Stimulated activated CD4-positive, alpha-beta T cell treated with anti-CD3 and anti-CD28 coated beads, Interleukin-12 subunit alpha, Interleukin-12 subunit beta, amount 100 ng/mL, for 4 hours (primary cell): ENCODE measurements around the gene AQP4.

ENCODE experiments used
- DNase-seq: peaks from one replicate; pipeline ENCODE4 v3.0.0-alpha.2; 2020

AQP4 gene

DNA sequence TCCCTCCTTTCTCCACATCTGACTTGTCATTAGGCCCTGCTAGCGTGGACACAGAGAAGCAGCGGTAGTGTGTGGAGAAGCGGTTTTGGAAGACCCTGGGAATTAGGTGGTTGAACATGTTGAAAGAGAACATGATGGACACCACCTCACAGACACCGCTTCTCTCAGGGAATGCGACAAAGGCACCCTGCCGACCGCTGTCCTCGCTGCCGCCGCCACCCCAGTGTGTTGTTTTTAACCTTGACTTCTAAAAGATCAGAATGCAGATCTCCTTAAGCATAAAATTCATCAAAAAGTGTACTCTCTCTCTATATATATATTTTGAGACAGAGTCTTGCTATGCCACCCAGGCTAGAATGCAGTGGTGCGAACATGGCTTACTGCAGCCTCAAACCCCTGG, 33.2 kb downstream of the AQP4 start:
- no peak for DNase-seq

DNA sequence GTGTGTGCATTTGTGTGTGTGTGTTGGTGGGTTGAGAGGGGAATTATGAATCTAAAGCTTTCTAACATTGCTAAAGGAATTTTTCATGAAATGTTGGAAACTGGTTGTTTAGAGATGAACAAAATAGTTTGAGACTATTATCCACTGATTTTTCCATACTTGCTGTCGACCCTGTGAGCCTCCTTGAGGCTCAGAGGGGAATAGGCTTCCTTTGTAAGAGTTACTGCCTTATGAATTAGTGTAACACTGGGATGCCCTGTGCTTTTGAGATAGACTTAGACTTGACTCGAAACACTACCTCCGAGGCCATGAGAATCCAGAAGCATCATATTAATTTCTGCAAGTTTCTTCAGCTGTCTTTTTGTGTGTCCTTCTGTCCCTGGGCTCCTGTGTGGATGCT, 37.9 kb downstream of the AQP4 start:
- DNase-seq, result no peak

DNA sequence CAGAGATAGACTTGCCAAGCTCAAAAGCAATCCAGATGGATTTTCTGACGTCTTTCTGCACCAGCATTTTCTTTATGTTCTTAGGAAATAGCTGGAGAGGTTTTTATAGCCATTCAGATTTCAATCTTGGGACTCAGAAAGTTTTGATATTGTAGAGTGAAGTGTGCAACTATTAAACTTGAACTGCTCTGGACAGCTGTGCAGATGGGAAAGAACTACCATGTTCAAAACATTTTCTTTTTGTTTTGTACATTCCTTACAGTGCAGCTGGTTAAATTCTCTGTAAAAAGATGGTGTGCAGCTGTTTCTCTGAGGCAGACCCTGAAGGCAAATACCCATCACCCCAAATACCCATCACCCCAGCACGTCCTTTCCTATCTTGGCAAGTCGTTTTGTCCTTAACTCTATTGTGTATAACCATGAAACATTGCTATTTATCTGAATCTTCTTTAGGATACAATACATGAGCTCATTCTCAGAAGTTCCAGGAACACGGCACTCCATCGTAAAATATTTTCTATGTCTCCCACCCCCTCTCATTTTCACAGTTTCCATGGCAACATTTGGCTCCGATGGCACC, 38.8 kb downstream of the AQP4 start:
- DNase-seq, result no peak

DNA sequence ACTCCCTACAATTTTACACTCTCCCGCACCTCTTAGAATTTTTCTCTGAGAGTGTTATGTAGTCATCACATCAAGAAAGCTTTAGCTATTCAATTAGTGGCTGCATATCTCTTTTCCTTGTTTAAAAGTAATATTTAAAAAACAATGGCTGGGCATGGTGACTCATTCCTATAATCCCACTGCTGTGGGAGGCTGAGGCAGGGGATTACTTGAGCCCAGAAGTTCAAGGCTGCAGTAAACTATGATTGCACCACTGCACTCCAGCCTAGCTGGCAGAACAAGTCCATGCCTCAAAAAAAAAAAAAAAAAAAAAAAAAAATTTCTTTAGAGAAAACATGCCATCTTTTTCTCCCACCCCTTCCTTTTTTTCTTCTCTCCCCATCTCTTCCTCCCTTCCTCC, 44.3 kb downstream of the AQP4 start:
- no peak for DNase-seq

DNA sequence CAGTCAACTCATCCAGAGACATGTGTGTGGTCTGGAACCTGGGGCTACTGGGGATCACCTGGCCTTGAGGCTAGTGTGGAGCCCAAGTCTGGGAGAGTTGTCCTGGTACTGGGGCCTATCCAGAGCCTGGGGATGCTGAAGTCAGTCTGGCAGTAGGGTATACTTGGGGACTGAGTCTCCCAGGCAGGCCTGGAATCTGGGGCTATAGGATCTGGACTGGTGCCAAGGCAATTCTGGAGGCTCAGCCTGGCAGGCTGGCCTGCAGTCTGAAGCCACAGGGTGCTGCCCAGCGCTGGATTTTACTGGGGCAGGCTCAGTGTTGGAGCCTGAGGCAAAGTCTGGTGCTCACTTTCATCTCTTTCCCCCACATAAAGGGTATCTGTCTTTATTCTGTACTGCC, 46.5 kb downstream of the AQP4 start:
- DNase-seq, result no peak

DNA sequence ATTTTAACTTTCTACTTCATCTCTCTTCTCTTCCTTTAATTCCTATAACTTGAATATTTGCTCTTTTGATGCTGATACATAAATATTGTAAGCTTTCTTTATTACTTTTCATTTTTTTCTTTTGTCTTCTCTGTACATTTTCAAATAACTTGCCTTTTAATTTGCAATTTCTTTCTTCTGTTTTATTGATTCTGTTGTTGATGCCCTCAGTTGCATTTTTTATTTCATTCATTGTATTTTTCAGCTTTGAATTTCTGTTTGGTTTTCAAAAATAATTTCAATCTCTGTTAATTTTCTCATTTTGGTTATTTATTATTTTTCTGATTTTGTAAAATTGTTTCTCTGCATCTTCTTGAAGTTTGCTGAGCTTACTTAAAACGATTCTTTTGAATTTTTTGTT, 47.0 kb downstream of the AQP4 start:
- DNase-seq, result no peak

DNA sequence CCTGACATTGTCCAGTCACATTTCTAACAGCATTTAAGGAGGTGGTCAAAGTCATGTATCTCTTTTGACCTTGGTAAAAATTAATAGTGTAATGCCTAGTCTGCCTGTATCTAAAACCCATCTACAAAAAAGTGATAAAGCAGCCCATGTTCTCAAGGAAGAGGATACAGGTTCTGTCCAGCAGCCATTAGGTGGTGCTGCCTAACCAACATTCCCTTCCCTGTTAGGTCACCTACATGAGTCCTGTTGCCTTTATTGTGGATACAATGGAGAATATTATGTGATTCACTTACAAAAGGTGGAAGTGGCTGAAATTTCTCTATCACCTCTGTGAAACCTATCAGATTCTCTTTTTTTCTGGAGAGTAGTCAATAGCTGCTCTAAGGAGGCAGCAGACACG, 52.5 kb downstream of the AQP4 start:
- DNase-seq, result no peak

DNA sequence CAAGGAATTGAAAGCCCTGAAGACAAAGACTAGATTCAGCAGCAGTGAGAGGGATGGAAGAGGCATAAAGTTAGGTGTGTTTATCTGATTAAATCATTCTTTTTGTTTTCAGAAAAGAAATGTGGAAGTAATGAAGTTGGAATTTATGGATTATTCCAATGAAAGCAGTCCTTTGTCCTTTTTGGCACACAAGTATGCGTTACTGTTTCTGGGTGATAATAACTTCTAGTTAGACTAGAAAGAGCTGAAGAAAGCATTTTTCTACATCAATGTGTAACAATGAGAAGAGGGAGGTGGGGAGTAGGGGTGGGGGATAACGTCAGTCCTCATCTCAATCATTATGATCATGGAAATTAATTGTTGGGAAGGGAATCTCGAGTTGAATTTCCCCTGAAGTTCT, 53.0 kb downstream of the AQP4 start:
- DNase-seq, result no peak

DNA sequence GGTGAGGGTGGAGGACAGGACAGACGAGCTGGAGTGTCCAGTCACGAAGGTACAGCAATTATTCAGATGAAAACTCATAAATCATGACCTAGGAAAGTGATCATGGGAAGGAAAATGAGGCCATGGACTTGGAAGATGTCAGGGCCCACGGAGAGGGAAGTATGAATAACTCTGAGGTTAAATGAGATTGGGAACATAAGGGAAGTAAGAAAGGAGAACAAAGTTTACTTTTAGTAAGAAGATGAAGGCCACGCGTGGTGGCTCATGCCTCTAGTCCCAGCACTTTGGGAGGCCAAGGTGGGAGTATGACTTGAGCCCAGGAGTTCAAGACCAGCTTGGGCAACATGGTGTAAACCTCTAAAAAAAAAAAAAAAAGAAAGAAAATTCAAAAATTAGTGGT, 56.2 kb downstream of the AQP4 start:
- DNase-seq, result no peak

DNA sequence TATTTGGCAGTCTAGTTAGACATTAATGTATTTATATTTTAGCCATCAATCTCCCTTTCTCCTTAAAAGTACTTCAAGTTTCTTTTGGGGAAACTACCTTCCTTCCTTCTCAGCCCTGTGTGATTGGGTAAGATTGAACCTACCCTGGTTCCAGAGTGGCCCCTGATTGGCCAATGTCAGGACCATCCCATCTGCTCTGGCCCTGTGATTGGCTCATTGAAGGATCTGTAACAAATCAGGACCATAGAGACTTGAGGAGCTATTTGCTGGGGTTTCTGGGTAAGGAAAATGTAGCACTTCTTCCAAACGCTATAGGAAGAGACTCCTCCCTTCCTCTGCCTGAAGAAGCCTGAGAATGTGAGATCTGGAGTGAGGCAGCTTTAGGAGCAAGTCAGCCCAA, 59.3 kb downstream of the AQP4 start:
- no peak for DNase-seq

DNA sequence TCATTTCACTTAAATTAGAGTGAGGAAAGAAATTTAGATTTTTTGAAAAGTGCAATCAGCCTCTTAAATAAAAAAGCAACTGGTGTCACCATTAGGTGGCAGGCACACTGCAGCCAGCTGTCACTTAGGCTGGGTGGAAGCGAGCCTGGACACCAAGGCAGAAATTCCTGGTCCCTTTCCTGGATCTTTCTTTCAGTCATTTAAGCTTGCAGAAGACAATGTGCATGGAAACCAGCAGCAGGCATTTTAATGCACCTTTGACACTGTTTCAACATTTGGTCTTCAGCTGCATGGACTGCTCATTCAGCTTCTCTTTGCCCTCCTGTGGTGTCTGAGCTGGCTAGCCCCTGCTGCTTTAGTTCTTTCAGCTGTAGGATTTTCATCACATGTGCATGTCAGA, 61.0 kb downstream of the AQP4 start:
- DNase-seq, result no peak

DNA sequence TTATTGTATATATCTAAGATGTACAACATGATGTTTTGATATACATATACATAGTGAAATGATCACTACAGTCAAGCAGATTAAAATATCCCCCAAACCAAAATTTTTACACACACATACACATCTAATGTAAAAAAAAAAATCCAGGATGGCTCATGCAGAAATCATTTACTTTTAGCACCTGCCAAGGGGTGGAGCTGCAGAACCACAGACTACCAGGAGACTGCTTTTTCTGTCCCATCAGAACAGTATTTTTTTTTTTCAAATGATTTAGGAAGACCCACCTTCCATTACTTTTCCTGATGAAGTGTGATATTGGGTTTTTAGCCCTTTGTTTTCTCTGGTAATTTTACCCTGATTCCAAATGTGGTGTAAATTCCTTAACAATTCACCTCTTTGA, 61.9 kb downstream of the AQP4 start:
- DNase-seq, result no peak

DNA sequence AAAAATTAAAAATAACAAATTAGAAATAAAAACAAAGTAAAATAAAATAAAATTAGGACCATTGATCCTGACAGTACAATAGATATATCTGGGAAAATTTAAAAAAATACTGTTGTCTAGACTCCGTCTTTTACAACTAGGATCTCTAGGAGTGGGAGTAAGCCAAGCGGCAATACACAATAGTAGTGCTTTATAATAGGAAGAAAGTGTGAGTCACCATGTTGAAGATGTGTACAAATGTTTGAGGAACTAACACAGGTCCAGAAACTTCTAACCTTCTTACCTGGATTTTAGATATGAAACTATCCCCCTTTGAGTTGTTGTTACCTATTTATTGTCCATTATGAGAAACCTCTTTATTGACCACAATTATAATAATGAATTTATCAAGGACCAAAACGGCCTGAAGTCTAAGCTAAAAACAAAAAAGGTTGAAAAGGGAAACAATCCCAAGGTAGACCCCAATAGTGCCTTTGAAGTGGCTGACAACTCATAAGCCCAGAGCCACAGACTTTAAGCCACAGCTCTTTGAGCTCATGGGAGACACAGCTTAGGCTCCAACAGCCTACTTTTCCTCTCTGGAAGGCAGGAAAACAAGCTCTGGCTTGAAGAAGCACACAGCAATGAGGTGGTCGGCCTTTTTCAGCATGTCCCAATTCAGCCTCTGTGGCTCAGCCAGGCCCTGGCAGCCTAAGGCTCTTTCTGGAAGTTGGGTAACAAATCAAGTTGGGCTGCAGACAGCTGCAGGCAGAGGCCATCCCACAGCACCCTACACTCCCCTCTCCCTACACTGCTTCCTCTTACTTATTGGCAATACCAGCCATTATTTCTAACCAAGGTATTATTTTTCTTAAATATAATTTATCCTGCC, 62.9 kb downstream of the AQP4 start:
- no peak for DNase-seq
